Choroid plexus epithelial cell (primary cell): Measurements from ENCODE around the gene PIP5K1B.

ENCODE experiments used
- DNase-seq: peaks from one replicate; pipeline ENCODE4 v3.0.0-alpha.2; 2010; ENCODE audit warnings: low read depth
- H3K4me3 ChIP-seq: 2 replicates; pipeline ENCODE4 v1.5.1; 2011; ENCODE audit warnings: low read depth, mild to moderate bottlenecking, control low read depth, low read length, moderate library complexity
- CTCF ChIP-seq: conservative IDR thresholded peaks from 2 replicates; pipeline ENCODE4 v1.5.1; 2011; ENCODE audit warnings: low read depth, mild to moderate bottlenecking, control low read depth, inconsistent platforms, low read length, moderate library complexity

The PIP5K1B gene

GRCh38 chr9:68782546-68782945 lies 77.5 kb downstream of the PIP5K1B start:
- H3K4me3 ChIP-seq = no peak overlapping the region
- no peak for TF ChIP-seq CTCF
- DNase-seq = no peak

DNA sequence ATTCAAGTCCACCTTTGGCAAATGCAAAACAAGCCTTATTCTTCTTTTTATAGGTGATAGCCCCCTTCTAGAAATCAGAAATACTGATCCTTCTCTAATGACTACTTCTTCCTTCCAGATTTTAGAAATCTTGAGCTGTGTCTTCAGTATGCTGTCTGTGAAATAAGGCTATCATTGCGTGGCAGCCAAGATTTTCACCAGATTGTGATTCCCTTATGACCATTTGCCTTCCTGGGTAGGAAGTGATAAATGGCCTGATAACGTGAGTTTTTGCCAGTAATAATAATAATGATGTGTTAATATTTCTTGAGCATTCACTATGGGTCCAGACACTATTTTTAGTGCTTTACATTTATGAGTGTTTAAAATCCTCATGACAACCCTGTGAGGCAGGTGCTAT lies 80.9 kb downstream of the PIP5K1B start:
- TF ChIP-seq CTCF = no peak
- DNase-seq = no peak

GRCh38 chr9:68791169-68791568 lies 86.1 kb downstream of the PIP5K1B start:
- no peak overlapping the region for H3K4me3 ChIP-seq
- no peak for TF ChIP-seq CTCF
- no peak for DNase-seq

More for the DNA sequence above, 80.9 kb downstream of the PIP5K1B start:
- no peak overlapping the region for H3K4me3 ChIP-seq

DNA sequence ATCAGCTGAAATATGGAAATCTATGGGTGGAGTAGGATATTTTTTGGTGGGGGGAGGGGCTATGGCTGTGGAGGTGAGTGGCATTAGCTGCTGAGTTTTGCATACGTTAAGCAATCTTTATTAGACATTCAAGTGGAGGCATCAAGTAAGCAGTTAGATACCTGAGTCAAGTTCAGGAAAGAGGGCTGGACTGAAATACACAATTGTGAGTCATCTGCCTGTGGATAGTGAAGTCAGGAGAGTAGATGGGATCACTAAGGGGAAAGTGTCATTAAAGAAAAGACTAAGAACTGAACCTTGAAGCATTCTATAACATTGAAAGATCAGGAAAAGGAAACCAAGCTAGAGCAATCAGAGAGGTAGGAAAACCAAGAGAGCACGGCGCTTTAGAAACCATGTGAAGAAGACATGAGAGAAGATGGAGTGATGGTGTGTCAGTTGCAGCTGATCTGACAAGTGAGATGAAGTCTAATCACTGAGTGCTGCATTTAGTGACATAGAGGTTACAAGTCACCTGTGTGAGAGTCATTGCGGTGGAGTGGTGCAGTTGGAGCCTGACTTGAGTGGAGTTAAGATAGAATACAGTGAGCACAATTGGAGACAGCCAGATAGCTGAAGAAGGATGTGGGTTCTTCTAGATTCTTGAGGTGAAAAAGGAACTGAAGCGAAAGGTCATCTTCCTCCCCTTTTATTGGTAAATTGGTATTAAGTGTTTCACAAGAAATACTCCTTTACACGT lies 88.7 kb downstream of the PIP5K1B start:
- no peak overlapping the region for H3K4me3 ChIP-seq
- no peak for TF ChIP-seq CTCF

DNA sequence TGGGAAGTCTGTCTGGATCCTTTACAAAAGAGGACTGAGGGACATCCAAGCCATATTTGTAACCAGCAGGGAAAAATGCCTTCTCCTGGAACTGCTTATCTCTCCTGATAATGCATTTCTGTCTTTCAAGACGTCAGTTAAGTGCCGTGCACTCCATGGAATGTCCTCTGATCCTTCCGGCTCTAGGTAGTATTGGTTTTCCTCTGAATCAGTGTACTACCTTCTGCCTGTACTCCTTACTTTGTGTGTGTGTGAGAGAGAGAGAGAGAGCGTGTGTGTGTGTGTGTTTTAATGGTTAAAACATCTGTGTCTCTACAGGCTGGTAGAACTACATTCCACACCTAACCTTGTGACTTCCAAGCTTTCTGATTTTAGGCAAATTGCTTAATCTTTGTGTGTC lies 89.9 kb downstream of the PIP5K1B start:
- H3K4me3 ChIP-seq = no peak overlapping the region
- TF ChIP-seq CTCF = no peak
- DNase-seq = no peak

More for the DNA sequence above, 88.7 kb downstream of the PIP5K1B start:
- no peak for DNase-seq

DNA sequence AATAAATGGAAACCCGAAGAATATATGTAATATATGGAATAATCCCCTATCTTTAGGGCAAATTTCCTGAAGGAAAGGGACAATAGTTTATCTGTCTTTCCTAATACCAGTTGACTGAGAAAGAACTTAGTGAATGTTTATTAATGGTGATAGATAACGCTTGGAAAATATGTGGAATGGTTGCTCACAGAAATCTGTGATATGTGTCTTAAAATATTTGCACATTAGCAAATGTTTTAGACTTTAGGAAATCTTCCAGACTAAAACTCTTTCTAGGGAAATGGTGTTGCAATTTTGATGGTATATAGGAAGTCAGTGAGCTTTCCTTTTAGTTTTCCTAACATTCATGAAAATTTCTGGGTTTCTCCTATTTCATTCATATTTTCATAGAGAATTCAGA lies 90.4 kb downstream of the PIP5K1B start:
- no peak overlapping the region for H3K4me3 ChIP-seq
- TF ChIP-seq CTCF = no peak
- no peak for DNase-seq

- TF ChIP-seq CTCF = no peak
- no peak overlapping the region for H3K4me3 ChIP-seq
- no peak for DNase-seq
Observed at GRCh38 chr9:68797116-68797515, 92.1 kb downstream of the PIP5K1B start.
